HG02970 (cell line): Measurements from ENCODE around the gene ARL13B.
"Not testable (repeated sequence)": the region's sequence is repeated elsewhere in the genome, so short reads cannot be mapped to it uniquely, and the experiment has no call there.

Source experiments
- ATAC-seq: cut with Tn5 transposase; IDR thresholded peaks from one replicate; pipeline ENCODE4 v1.9.1; 2021; ENCODE audit warnings: mild to moderate bottlenecking, moderate library complexity, moderate number of reproducible peaks; ENCODE audit not compliant: unreplicated experiment, low FRiP score

ARL13B gene

GRCh38 chr3:94050546-94050945 is 70.6 kb downstream of the ARL13B start:
- no peak for ATAC-seq

- ATAC-seq, result no peak
Measured at GRCh38 chr3:94061297-94061696, 81.3 kb downstream of the ARL13B start.

- ATAC-seq, result peak; percentile 97
Measured at GRCh38 chr3:94062513-94063404, 82.8 kb downstream of the ARL13B start, which contains the start of the genes DHFR2 and NSUN3. TSS of gene DHFR2 (minus strand) at chr3:94062916. CDS start at chr3:94061511, 1,405 bp downstream. TSS of gene NSUN3 (plus strand) at chr3:94063061. CDS start at chr3:94063127, 66 bp downstream.

GRCh38 chr3:94063496-94064119 is 83.7 kb downstream of the ARL13B start:
- ATAC-seq, result no peak

GRCh38 chr3:94064243-94064860 is 84.4 kb downstream of the ARL13B start:
- no peak for ATAC-seq

GRCh38 chr3:94065122-94065521 is 85.2 kb downstream of the ARL13B start:
- no peak for ATAC-seq

GRCh38 chr3:94065819-94066480 is 86.0 kb downstream of the ARL13B start:
- ATAC-seq, result no peak

- no peak for ATAC-seq
Measured at GRCh38 chr3:94066506-94067500, 86.8 kb downstream of the ARL13B start.

GRCh38 chr3:94069194-94069813 is 89.3 kb downstream of the ARL13B start:
- no peak for ATAC-seq

- ATAC-seq, result peak; percentile 63
Measured at GRCh38 chr3:94070341-94070911, 90.5 kb downstream of the ARL13B start.

GRCh38 chr3:94071713-94072284 is 91.8 kb downstream of the ARL13B start:
- peak; percentile 64 for ATAC-seq

GRCh38 chr3:94076055-94076454 is 96.1 kb downstream of the ARL13B start:
- no peak for ATAC-seq

GRCh38 chr3:94080552-94080951 is 100.6 kb downstream of the ARL13B start:
- not testable (repeated sequence) for ATAC-seq

- ATAC-seq, result no peak
Measured at GRCh38 chr3:94081884-94082283, 101.9 kb downstream of the ARL13B start.

- no peak for ATAC-seq
Measured at GRCh38 chr3:94082391-94082937, 102.5 kb downstream of the ARL13B start.

GRCh38 chr3:94083261-94083660 is 103.3 kb downstream of the ARL13B start:
- no peak for ATAC-seq

- no peak for ATAC-seq
Measured at GRCh38 chr3:94089126-94089525, 109.2 kb downstream of the ARL13B start.

GRCh38 chr3:94092086-94092485 is 112.1 kb downstream of the ARL13B start:
- no peak for ATAC-seq
